SK-N-SH (cell line): ENCODE data around the gene PRRG4. TPM values are rescaled to one million over a fixed set of nuclear protein-coding genes. Genes with fewer than 3 reads are reported as not detected.

Source experiments
- CTCF ChIA-PET: fragments of 300-600, 350-600 bp; formaldehyde crosslinking; extraction: SDS; loops from one replicate; lab custom pipeline; 2021; lab: Yijun Ruan, JAX
- POLR2A ChIA-PET: fragments of 350-600 bp; sonication (Branson Sonifier 250); formaldehyde crosslinking; extraction: SDS; loops from one replicate; lab custom pipeline; 2020; ENCODE audit warnings: antibody characterized with exemption, inconsistent platforms; lab: Yijun Ruan, JAX
- DNase-seq: peaks from one replicate; pipeline ENCODE4 v3.0.0; 2012
- H2AFZ ChIP-seq: fragments of 200-600 bp; sonication (generic); 2 replicates; pipeline ENCODE4 v1.8.1; 2016; ENCODE audit warnings: antibody characterized with exemption, mild to moderate bottlenecking, low read depth
- H3F3A ChIP-seq: fragments of 200-600 bp; sonication (generic); replicated peaks from 2 replicates; pipeline ENCODE3; 2016; ENCODE audit warnings: antibody characterized with exemption, mild to moderate bottlenecking; ENCODE audit not compliant: insufficient read depth
- H3K27ac ChIP-seq, 2 experiments: fragments of 200-500 bp in 1 of 2; fragments of 200-600 bp in 1 of 2; sonication (Bioruptor generic) in 1 of 2; sonication (generic), shearing (Covaris generic) in 1 of 2; 2 replicates each; pipeline versions ENCODE4 v1.5.1 to v1.6.1; 2014 to 2016; ENCODE audit warnings: low read depth in 2 of 2, inconsistent platforms in 1 of 2, low read length in 1 of 2, mild to moderate bottlenecking in 1 of 2, mixed read lengths in 1 of 2
- H3K27me3 ChIP-seq: fragments of 200-600 bp; sonication (generic), shearing (Covaris generic); 2 replicates; pipeline ENCODE4 v1.6.1; 2016; ENCODE audit warnings: mixed run types; ENCODE audit not compliant: insufficient read depth
- H3K36me3 ChIP-seq, 2 experiments: fragments of 200-500 bp in 1 of 2; fragments of 200-600 bp in 1 of 2; sonication (Bioruptor generic) in 1 of 2; sonication (generic) in 1 of 2; replicated peaks in 1 of 2; 2 replicates each; pipeline versions ENCODE3 to v1.5.1; 2014 to 2016; ENCODE audit warnings: low read length in 1 of 2, mild to moderate bottlenecking in 1 of 2; ENCODE audit not compliant: insufficient read depth in 2 of 2, control insufficient read depth in 1 of 2
- H3K4me1 ChIP-seq, 2 experiments: fragments of 200-500 bp in 1 of 2; fragments of 200-600 bp in 1 of 2; sonication (Bioruptor generic) in 1 of 2; sonication (generic), shearing (Covaris generic) in 1 of 2; 2 replicates each; pipeline versions ENCODE4 v1.5.1 to v1.6.1; 2014 to 2016; ENCODE audit warnings: low read depth in 1 of 2, low read length in 1 of 2, mixed run types in 1 of 2; ENCODE audit not compliant: insufficient read depth in 2 of 2, control insufficient read depth in 1 of 2
- H3K4me2 ChIP-seq: fragments of 200-600 bp; sonication (generic), shearing (Covaris generic); 2 replicates; pipeline ENCODE4 v1.6.1; 2017; ENCODE audit warnings: mixed run types
- H3K4me3 ChIP-seq, 2 experiments: fragments of 200-500 bp in 1 of 2; fragments of 200-600 bp in 1 of 2; sonication (Bioruptor generic) in 1 of 2; sonication (generic), shearing (Covaris generic) in 1 of 2; 2 replicates each; pipeline versions ENCODE4 v1.5.1 to v1.8.1; 2014 to 2016; ENCODE audit warnings: low read depth in 2 of 2, inconsistent platforms in 1 of 2, low read length in 1 of 2, mild to moderate bottlenecking in 1 of 2, mixed read lengths in 1 of 2, moderate library complexity in 1 of 2
- H3K79me2 ChIP-seq: fragments of 200-600 bp; sonication (generic); 2 replicates; pipeline ENCODE4 v1.8.1; 2017; ENCODE audit warnings: mild to moderate bottlenecking; ENCODE audit not compliant: insufficient read depth
- H3K9ac ChIP-seq: fragments of 200-600 bp; sonication (generic); 2 replicates; pipeline ENCODE4 v1.6.1; 2017; ENCODE audit warnings: mixed run types
- H3K9me2 ChIP-seq: fragments of 200-600 bp; sonication (generic); 2 replicates; pipeline ENCODE4 v1.6.1; 2017; ENCODE audit warnings: mixed run types
- H3K9me3 ChIP-seq: fragments of 200-600 bp; sonication (generic); 2 replicates; pipeline ENCODE4 v1.6.1; 2017; ENCODE audit warnings: mixed run types, mild to moderate bottlenecking, moderate library complexity
- H4K20me1 ChIP-seq: fragments of 200-600 bp; sonication (generic); 2 replicates; pipeline ENCODE4 v1.6.1; 2017; ENCODE audit warnings: mild to moderate bottlenecking, mixed run types; ENCODE audit not compliant: insufficient read depth
- EZH2phosphoT487 ChIP-seq: fragments of 200-600 bp; sonication (generic); IDR thresholded peaks from 2 replicates; pipeline ENCODE4 v1.6.1; 2017; ENCODE audit warnings: low read depth, mixed run types, mild to moderate bottlenecking, antibody characterized with exemption, moderate library complexity, borderline replicate concordance
- GABPA ChIP-seq: IDR thresholded peaks from 2 replicates; pipeline ENCODE4 v1.4.0; 2012; ENCODE audit warnings: low read depth, mild to moderate bottlenecking
- GATA2 ChIP-seq: sonication (generic); formaldehyde crosslinking; IDR thresholded peaks from 2 replicates; pipeline ENCODE4 v1.5.0; 2020; ENCODE audit warnings: mild to moderate bottlenecking, missing genetic modification reagents
- MAX ChIP-seq: IDR thresholded peaks from 2 replicates; pipeline ENCODE4 v1.4.0; 2012; ENCODE audit warnings: low read depth
- MEF2A ChIP-seq: IDR thresholded peaks from 2 replicates; pipeline ENCODE4 v1.4.0; 2012; ENCODE audit warnings: low read depth, borderline replicate concordance
- NFIC ChIP-seq: IDR thresholded peaks from 2 replicates; pipeline ENCODE4 v1.4.0; 2012; ENCODE audit warnings: borderline replicate concordance
- POLR2AphosphoS5 ChIP-seq: IDR thresholded peaks from 2 replicates; pipeline ENCODE4 v1.6.1; 2012; ENCODE audit warnings: low read depth, low read length
- RCOR1 ChIP-seq: fragments of 150-350 bp; IDR thresholded peaks from 2 replicates; pipeline ENCODE4 v1.6.1; 2017; ENCODE audit warnings: antibody characterized with exemption, low read length
- RFX5 ChIP-seq: IDR thresholded peaks from 2 replicates; pipeline ENCODE4 v1.6.1; 2012; ENCODE audit warnings: mild to moderate bottlenecking, improper control_type of control experiment, low read length
- RXRA ChIP-seq: IDR thresholded peaks from 2 replicates; pipeline ENCODE4 v1.4.0; 2012; ENCODE audit warnings: low read depth, mild to moderate bottlenecking, borderline replicate concordance
- SMC3 ChIP-seq: IDR thresholded peaks from 2 replicates; pipeline ENCODE4 v1.6.1; 2012; ENCODE audit warnings: low read depth, low read length, improper control_type of control experiment
- TAF1 ChIP-seq: IDR thresholded peaks from 2 replicates; pipeline ENCODE4 v1.6.1; 2012; ENCODE audit warnings: low read depth, mild to moderate bottlenecking, low read length, moderate library complexity, borderline replicate concordance
- TEAD4 ChIP-seq: IDR thresholded peaks from 2 replicates; pipeline ENCODE4 v1.4.0; 2012; ENCODE audit warnings: mild to moderate bottlenecking, borderline replicate concordance; ENCODE audit not compliant: insufficient read depth
- USF2 ChIP-seq: fragments of 150-350 bp; IDR thresholded peaks from 2 replicates; pipeline ENCODE4 v1.6.1; 2017; ENCODE audit warnings: antibody characterized with exemption, low read length, low read depth, borderline replicate concordance
- YY1 ChIP-seq: IDR thresholded peaks from 2 replicates; pipeline ENCODE4 v1.4.0; 2012; ENCODE audit warnings: low read depth, mild to moderate bottlenecking
- WGBS: methylation state at CpG from one replicate; pipeline ENCODE4 v1.1.6; 2017; ENCODE audit warnings: low lambda C conversion rate; 5-methylcytosine and 5-hydroxymethylcytosine counted together
- polyA plus RNA-seq, 3 experiments: library from polyadenylated mRNA; depleted of rRNA; stranded (reverse); fragments of >200 nt; gene quantifications; 2 replicates each; pipeline ENCODE4 v1.2.3, GENCODE V29; 2012
- TF ChIP-seq, protein P1 (sequence below): fragments of 150-350 bp; IDR thresholded peaks from 2 replicates; pipeline ENCODE4 v1.6.1; 2016; ENCODE audit warnings: mild to moderate bottlenecking, low read depth, low read length
- TF ChIP-seq, protein P2 (sequence below): IDR thresholded peaks from 2 replicates; pipeline ENCODE4 v1.4.0; 2012; ENCODE audit warnings: low read depth, borderline replicate concordance

The PRRG4 gene
- polyA plus RNA-seq, 1 of the 3 experiments (the other 2 are of a cell fraction) = 0.21 TPM

- no peak overlapping the region for H3K9ac ChIP-seq
- 37% methylated on average over 2 of the region's 2 CpGs for WGBS
- H3K4me2 ChIP-seq = no peak overlapping the region
- no peak overlapping the region for H2AFZ ChIP-seq
- ChIA-PET POLR2A (no interaction called here), CTCF (interaction anchor here (0.6 kb wide), 1 partner anchor 785 kb away, joined by 3 read pairs; no protein-coding TSS in a partner anchor)
- H3K27me3 ChIP-seq = no peaks in the 10 kb centered on the region
- no peaks in the 10 kb centered on the region for H3K9me2 ChIP-seq
- H3K79me2 ChIP-seq = no peaks in the 10 kb centered on the region
- no peaks in the 10 kb centered on the region for H3F3A ChIP-seq
- H3K36me3 ChIP-seq = no peaks in the 10 kb centered on the region
- TF ChIP-seq EZH2phosphoT487 (no peak), MEF2A (no peak), RXRA (no peak), RCOR1 (no peak), GABPA (no peak), GATA2 (CRISPR knock-in tag) (no peak), YY1 (no peak), TEAD4 (no peak), POLR2AphosphoS5 (no peak), TAF1 (no peak), USF2 (no peak), SMC3 (no peak), RFX5 (no peak), NFIC (no peak), MAX (no peak)
- TF ChIP-seq, protein P1, sequence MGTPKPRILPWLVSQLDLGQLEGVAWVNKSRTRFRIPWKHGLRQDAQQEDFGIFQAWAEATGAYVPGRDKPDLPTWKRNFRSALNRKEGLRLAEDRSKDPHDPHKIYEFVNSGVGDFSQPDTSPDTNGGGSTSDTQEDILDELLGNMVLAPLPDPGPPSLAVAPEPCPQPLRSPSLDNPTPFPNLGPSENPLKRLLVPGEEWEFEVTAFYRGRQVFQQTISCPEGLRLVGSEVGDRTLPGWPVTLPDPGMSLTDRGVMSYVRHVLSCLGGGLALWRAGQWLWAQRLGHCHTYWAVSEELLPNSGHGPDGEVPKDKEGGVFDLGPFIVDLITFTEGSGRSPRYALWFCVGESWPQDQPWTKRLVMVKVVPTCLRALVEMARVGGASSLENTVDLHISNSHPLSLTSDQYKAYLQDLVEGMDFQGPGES = no peak
- TF ChIP-seq, protein P2, sequence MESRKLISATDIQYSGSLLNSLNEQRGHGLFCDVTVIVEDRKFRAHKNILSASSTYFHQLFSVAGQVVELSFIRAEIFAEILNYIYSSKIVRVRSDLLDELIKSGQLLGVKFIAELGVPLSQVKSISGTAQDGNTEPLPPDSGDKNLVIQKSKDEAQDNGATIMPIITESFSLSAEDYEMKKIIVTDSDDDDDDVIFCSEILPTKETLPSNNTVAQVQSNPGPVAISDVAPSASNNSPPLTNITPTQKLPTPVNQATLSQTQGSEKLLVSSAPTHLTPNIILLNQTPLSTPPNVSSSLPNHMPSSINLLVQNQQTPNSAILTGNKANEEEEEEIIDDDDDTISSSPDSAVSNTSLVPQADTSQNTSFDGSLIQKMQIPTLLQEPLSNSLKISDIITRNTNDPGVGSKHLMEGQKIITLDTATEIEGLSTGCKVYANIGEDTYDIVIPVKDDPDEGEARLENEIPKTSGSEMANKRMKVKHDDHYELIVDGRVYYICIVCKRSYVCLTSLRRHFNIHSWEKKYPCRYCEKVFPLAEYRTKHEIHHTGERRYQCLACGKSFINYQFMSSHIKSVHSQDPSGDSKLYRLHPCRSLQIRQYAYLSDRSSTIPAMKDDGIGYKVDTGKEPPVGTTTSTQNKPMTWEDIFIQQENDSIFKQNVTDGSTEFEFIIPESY = no peak
- H3K27ac ChIP-seq = no peak overlapping the region
- no peaks in the 10 kb centered on the region for H3K9me3 ChIP-seq
- peaks cover 0 to 10% of the 10 kb centered on the region in 2 experiments; a peak in 1 of 4 replicates for H3K4me1 ChIP-seq
- no peak for DNase-seq
- H3K4me3 ChIP-seq = no peak overlapping the region
- no peaks in the 10 kb centered on the region for H4K20me1 ChIP-seq
Observed at GRCh38 chr11:32847511-32847910, 17.8 kb downstream of the PRRG4 start.
